ENCODE data around the gene GLI3.
"Not testable (repeated sequence)": the region's sequence is repeated elsewhere in the genome, so short reads cannot be mapped to it uniquely, and the experiment has no call there.

The GLI3 gene

GRCh38 chr7:42211938-42212337, 25.1 kb downstream of the GLI3 start:
- no peak overlapping the region for H3K4me3 ChIP-seq (ENCODE audit: low read length)
- TF ChIP-seq ZNF274 (IDR thresholded peaks at IDR 0.05; ENCODE audit: low read depth, low read length): no peak

GRCh38 chr7:42210779-42211178, 26.2 kb downstream of the GLI3 start:
- no peak for TF ChIP-seq ZNF274 (IDR thresholded peaks at IDR 0.05; ENCODE audit: low read depth, low read length)
- H3K4me3 ChIP-seq (ENCODE audit: low read length): no peak overlapping the region

GRCh38 chr7:42210333-42210732, 26.7 kb downstream of the GLI3 start:
- H3K4me3 ChIP-seq (ENCODE audit: low read length): no peak overlapping the region
- no peak for TF ChIP-seq ZNF274 (IDR thresholded peaks at IDR 0.05; ENCODE audit: low read depth, low read length)

GRCh38 chr7:42209085-42209484, 27.9 kb downstream of the GLI3 start:
- not testable (repeated sequence) for H3K4me3 ChIP-seq (ENCODE audit: low read length)

GRCh38 chr7:42208572-42208971, 28.4 kb downstream of the GLI3 start:
- no peak for TF ChIP-seq ZNF274 (IDR thresholded peaks at IDR 0.05; ENCODE audit: low read depth, low read length)

GRCh38 chr7:42207420-42207819, 29.6 kb downstream of the GLI3 start:
- no peak overlapping the region for H3K4me3 ChIP-seq (ENCODE audit: low read length)
- no peak for TF ChIP-seq ZNF274 (IDR thresholded peaks at IDR 0.05; ENCODE audit: low read depth, low read length)

More at GRCh38 chr7:42208572-42208971, 28.4 kb downstream of the GLI3 start:
- H3K4me3 ChIP-seq (ENCODE audit: low read length): no peak overlapping the region

GRCh38 chr7:42203336-42203735, 33.7 kb downstream of the GLI3 start:
- no peak for TF ChIP-seq ZNF274 (IDR thresholded peaks at IDR 0.05; ENCODE audit: low read depth, low read length)
- H3K4me3 ChIP-seq (ENCODE audit: low read length): no peak overlapping the region

- H3K4me3 ChIP-seq (ENCODE audit: low read length): no peak overlapping the region
- TF ChIP-seq ZNF274 (IDR thresholded peaks at IDR 0.05; ENCODE audit: low read depth, low read length): no peak
Measured at GRCh38 chr7:42202601-42203000, 34.4 kb downstream of the GLI3 start.

GRCh38 chr7:42198974-42199668, 37.9 kb downstream of the GLI3 start:
- TF ChIP-seq ZNF274 (IDR thresholded peaks at IDR 0.05; ENCODE audit: low read depth, low read length): no peak
- H3K4me3 ChIP-seq (ENCODE audit: low read length): no peak overlapping the region

- no peak for TF ChIP-seq ZNF274 (IDR thresholded peaks at IDR 0.05; ENCODE audit: low read depth, low read length)
- H3K4me3 ChIP-seq (ENCODE audit: low read length): no peak overlapping the region
Measured at GRCh38 chr7:42198296-42198695, 38.7 kb downstream of the GLI3 start.

- TF ChIP-seq ZNF274 (IDR thresholded peaks at IDR 0.05; ENCODE audit: low read depth, low read length): no peak
- no peak overlapping the region for H3K4me3 ChIP-seq (ENCODE audit: low read length)
Measured at GRCh38 chr7:42197451-42197850, 39.6 kb downstream of the GLI3 start.

- H3K4me3 ChIP-seq (ENCODE audit: low read length): no peak overlapping the region
- TF ChIP-seq ZNF274 (IDR thresholded peaks at IDR 0.05; ENCODE audit: low read depth, low read length): no peak
Measured at GRCh38 chr7:42194238-42194637, 42.8 kb downstream of the GLI3 start.

- no peak overlapping the region for H3K4me3 ChIP-seq (ENCODE audit: low read length)
- no peak for TF ChIP-seq ZNF274 (IDR thresholded peaks at IDR 0.05; ENCODE audit: low read depth, low read length)
Measured at GRCh38 chr7:42193471-42194129, 43.4 kb downstream of the GLI3 start.

- H3K4me3 ChIP-seq (ENCODE audit: low read length): no peak overlapping the region
- no peak for TF ChIP-seq ZNF274 (IDR thresholded peaks at IDR 0.05; ENCODE audit: low read depth, low read length)
Measured at GRCh38 chr7:42192851-42193461, 44.1 kb downstream of the GLI3 start.

- H3K4me3 ChIP-seq (ENCODE audit: low read length): no peak overlapping the region
- no peak for TF ChIP-seq ZNF274 (IDR thresholded peaks at IDR 0.05; ENCODE audit: low read depth, low read length)
Measured at GRCh38 chr7:42192066-42192465, 44.9 kb downstream of the GLI3 start.

Data from GM08714 (cell line).